GM12878 (cell line): ENCODE data around the gene NUP54. TPM values are rescaled to one million over a fixed set of nuclear protein-coding genes. Genes with fewer than 3 reads are reported as not detected.

Experiments used
- ATAC-seq: fragments of 200-7000 bp; cut with Tn5 transposase; 3 replicates; pipeline ENCODE4 v1.9.1; 2020; ENCODE audit warnings: mild to moderate bottlenecking, moderate library complexity
- BruUV-seq: library from RNA; stranded (reverse); fragments of 400-500 nt; replicated peaks from 2 replicates; lab custom pipeline; 2021; lab: Mats Ljungman, UMichigan
- CTCF ChIA-PET: fragments of 300-600 bp; sonication (Branson Sonifier 250); formaldehyde crosslinking; extraction: SDS; loops from one replicate; lab custom pipeline; 2021; ENCODE audit warnings: inconsistent platforms; lab: Yijun Ruan, JAX
- POLR2A ChIA-PET: fragments of 350-600 bp; formaldehyde crosslinking; extraction: SDS; loops from one replicate; lab custom pipeline; 2021; ENCODE audit warnings: inconsistent platforms; lab: Charles Lee
- RAD21 ChIA-PET: fragments of 300-600 bp; sonication (Branson Sonifier 250); formaldehyde crosslinking; loops from one replicate; lab custom pipeline; 2023; ENCODE audit warnings: antibody characterized with exemption; ENCODE audit not compliant: unreplicated experiment; lab: Charles Lee
- SMC1A ChIA-PET: fragments of 300-600 bp; sonication (Branson Sonifier 250); formaldehyde crosslinking; loops from one replicate; lab custom pipeline; 2023; ENCODE audit not compliant: unreplicated experiment, uncharacterized antibody; lab: Charles Lee
- DNase-seq: peaks from one replicate; pipeline ENCODE4 v3.0.0-alpha.2; 2011; ENCODE audit warnings: low read depth, low spot score
- FAIRE-seq: peaks from 3 replicates; lab custom pipeline; 2011; peaks lifted over from hg19 to GRCh38; lab: Jason Lieb, UNC
- H2AFZ ChIP-seq: 2 replicates; pipeline ENCODE4 v1.6.0; 2011; ENCODE audit warnings: low read depth, low read length, control low read depth; ENCODE audit not compliant: control insufficient read depth
- H3K27ac ChIP-seq: 2 replicates; pipeline ENCODE4 v1.5.1; 2011; ENCODE audit warnings: control low read depth; ENCODE audit not compliant: control insufficient read depth, insufficient read depth
- H3K27me3 ChIP-seq, 2 experiments: replicated peaks in 1 of 2; 2 replicates each; pipeline versions ENCODE4 v1.6.0 to v1.6.1; 2011; ENCODE audit warnings: low read length in 1 of 2; ENCODE audit not compliant: control insufficient read depth in 2 of 2, insufficient read depth in 2 of 2
- H3K36me3 ChIP-seq, 2 experiments: 2 replicates each; pipeline ENCODE4 v1.5.1; 2011; ENCODE audit warnings: low read length in 1 of 2; ENCODE audit not compliant: control insufficient read depth in 2 of 2, insufficient read depth in 2 of 2
- H3K4me1 ChIP-seq: 2 replicates; pipeline ENCODE4 v1.6.1; 2011; ENCODE audit warnings: mild to moderate bottlenecking, low read length, moderate library complexity, mixed read lengths; ENCODE audit not compliant: control insufficient read depth, insufficient read depth
- H3K4me2 ChIP-seq: 2 replicates; pipeline ENCODE4 v1.6.0; 2011; ENCODE audit warnings: control low read depth; ENCODE audit not compliant: control insufficient read depth, insufficient read depth
- H3K4me3 ChIP-seq: fragments of 200-600 bp; sonication (generic); 2 replicates; pipeline ENCODE4 v1.5.1; 2016
- H3K79me2 ChIP-seq: 2 replicates; pipeline ENCODE4 v1.6.0; 2011; ENCODE audit warnings: low read length; ENCODE audit not compliant: control insufficient read depth, insufficient read depth
- H3K9ac ChIP-seq: 2 replicates; pipeline ENCODE4 v1.8.0; 2011; ENCODE audit warnings: low read length, control low read depth, mixed read lengths; ENCODE audit not compliant: control insufficient read depth, insufficient read depth
- H3K9me3 ChIP-seq: replicated peaks from 3 replicates; pipeline ENCODE4 v1.5.1; 2011; ENCODE audit warnings: mild to moderate bottlenecking, low read length; ENCODE audit not compliant: control insufficient read depth, insufficient read depth
- H4K20me1 ChIP-seq: 2 replicates; pipeline ENCODE4 v1.6.0; 2011; ENCODE audit not compliant: control insufficient read depth, insufficient read depth
- BACH1 ChIP-seq: fragments of 450-650 bp; IDR thresholded peaks from 2 replicates; pipeline ENCODE4 v1.6.1; 2017; ENCODE audit warnings: mild to moderate bottlenecking, borderline replicate concordance
- BCL3 ChIP-seq: IDR thresholded peaks from 2 replicates; pipeline ENCODE4 v1.6.1; 2011; ENCODE audit warnings: borderline replicate concordance, low read depth, mild to moderate bottlenecking, moderate library complexity, low read length; ENCODE audit not compliant: insufficient read depth, poor library complexity, severe bottlenecking
- CREB1 ChIP-seq: IDR thresholded peaks from 2 replicates; pipeline ENCODE4 v1.6.1; 2012; ENCODE audit warnings: low read depth, mild to moderate bottlenecking, inconsistent platforms
- E2F4 ChIP-seq: IDR thresholded peaks from 2 replicates; pipeline ENCODE4 v1.6.1; 2012; ENCODE audit warnings: low read depth, low read length, improper control_type of control experiment
- EZH2 ChIP-seq: IDR thresholded peaks from 2 replicates; pipeline ENCODE4 v1.6.1; 2012; ENCODE audit warnings: low read depth, mild to moderate bottlenecking, control low read depth, inconsistent platforms, low read length, borderline replicate concordance; ENCODE audit not compliant: control insufficient read depth
- IRF5 ChIP-seq: fragments of 450-650 bp; IDR thresholded peaks from 2 replicates; pipeline ENCODE4 v1.6.1; 2017; ENCODE audit warnings: borderline replicate concordance
- MEF2A ChIP-seq: IDR thresholded peaks from 2 replicates; pipeline ENCODE4 v1.6.1; 2011; ENCODE audit warnings: low read depth, mild to moderate bottlenecking, low read length, moderate library complexity; ENCODE audit not compliant: insufficient read depth
- PML ChIP-seq: IDR thresholded peaks from 2 replicates; pipeline ENCODE4 v1.6.1; 2012; ENCODE audit warnings: low read length, inconsistent platforms
- POU2F2 ChIP-seq: IDR thresholded peaks from 3 replicates; pipeline ENCODE4 v1.6.1; 2011; ENCODE audit warnings: low read depth, mild to moderate bottlenecking, low read length, borderline replicate concordance
- SKIL ChIP-seq: fragments of 450-650 bp; IDR thresholded peaks from 2 replicates; pipeline ENCODE4 v1.6.1; 2017; ENCODE audit warnings: mild to moderate bottlenecking, low read depth, inconsistent platforms; ENCODE audit not compliant: poor library complexity, severe bottlenecking
- SPI1 ChIP-seq: IDR thresholded peaks from 2 replicates; pipeline ENCODE4 v1.6.1; 2011; ENCODE audit warnings: low read depth, mild to moderate bottlenecking, low read length, moderate library complexity, borderline replicate concordance; ENCODE audit not compliant: insufficient read depth
- TCF7 ChIP-seq: IDR thresholded peaks from 2 replicates; pipeline ENCODE4 v1.6.1; 2014; ENCODE audit warnings: antibody characterized with exemption, borderline replicate concordance
- WRNIP1 ChIP-seq: IDR thresholded peaks from 2 replicates; pipeline ENCODE4 v1.6.1; 2011; ENCODE audit warnings: low read depth, low read length, improper control_type of control experiment, borderline replicate concordance
- WGBS: methylation state at CpG from one replicate; pipeline ENCODE4 v1.1.6; 2016; ENCODE audit warnings: low lambda C conversion rate; ENCODE audit not compliant: insufficient replicate concordance, insufficient coverage; ENCODE audit errors: missing lambda C conversion rate; 5-methylcytosine and 5-hydroxymethylcytosine counted together
- in situ Hi-C: fragments of 300-500 bp; cut with MboI; formaldehyde crosslinking; loops from 9 replicates; pipeline ENCODE4 v1.14.3; 2018; ENCODE audit warnings: mixed read lengths
- intact Hi-C: fragments of 100-400 bp; cut with micrococcal nuclease; formaldehyde crosslinking; loops from one replicate; pipeline ENCODE4 v1.14.2; 2022; ENCODE audit not compliant: unreplicated experiment
- polyA plus RNA-seq, 11 experiments: library from polyadenylated mRNA; depleted of rRNA in 4 of 11; unstranded in 6 of 11; stranded (reverse) in 5 of 11; fragments of >200 nt; fragmentation: Nextera tagmentation in 4 of 11; fragmentation: Illumina TruSeq in 1 of 11; extraction: Ambion mirVana in 4 of 11; extraction: Trizol in 1 of 11; gene quantifications; 1 replicate in 1 of 11; 2 replicates in 10 of 11; pipeline versions ENCODE4 v1.2.1 to v1.2.3, GENCODE V29; 2011 to 2016; ENCODE audit warnings: inconsistent platforms in 2 of 11, missing spikeins in 2 of 11, low read depth in 1 of 11
- total RNA-seq, 4 experiments: library from RNA; depleted of rRNA in 3 of 4; stranded (reverse); fragments of >200 nt in 3 of 4; fragmentation: Illumina TruSeq in 1 of 4; extraction: Trizol in 1 of 4; gene quantifications; 2 replicates each; pipeline versions ENCODE4 v1.2.1 to v1.2.3, GENCODE V29; 2013 to 2021

The NUP54 gene
- total and polyA plus RNA-seq, 10 of the 15 experiments (the other 5 are each of a cell fraction or from before 2014, with no cell fraction given) = 17.5 to 69.0 (median 42.3) TPM

- SMC1A ChIA-PET = interaction anchor here (0.7 to 5.2 kb wide), 5 partner anchors 12 to 382 kb away, joined by 3 to 25 read pairs (median 3); no protein-coding TSS in a partner anchor
- H3K4me1 ChIP-seq = no peaks in the 10 kb centered on the region
- no peak for DNase-seq
- peaks cover 0 to 2% of the 10 kb centered on the region in 2 experiments; a peak in 1 of 4 replicates for H3K27me3 ChIP-seq
- in situ Hi-C loops (no loop called here), intact Hi-C loops (loop anchor here (5.0 kb wide), 1 partner anchor 171 kb away; no protein-coding TSS in a partner anchor)
- no peak for FAIRE-seq
- no peaks in the 10 kb centered on the region for H3K79me2 ChIP-seq
- no TSS peak for BruUV-seq
- peaks cover 2% of the 10 kb centered on the region; the same call in 1 of the 2 replicates for H4K20me1 ChIP-seq
- H2AFZ ChIP-seq = no peak overlapping the region
- no peak for ATAC-seq
- RAD21 ChIA-PET = no interaction called here
- H3K9ac ChIP-seq = no peak overlapping the region
- H3K4me3 ChIP-seq = no peak overlapping the region
- no peaks in the 10 kb centered on the region for H3K9me3 ChIP-seq
- WGBS = 62% methylated on average over 3 of the region's 3 CpGs
- H3K4me2 ChIP-seq = no peak overlapping the region
- POLR2A ChIA-PET = no interaction called here
- H3K27ac ChIP-seq = no peak overlapping the region
- no peaks in the 10 kb centered on the region for H3K36me3 ChIP-seq
- CTCF ChIA-PET = interaction anchor here (1.0 to 5.5 kb wide), 4 partner anchors 18 to 167 kb away, joined by 3 to 43 read pairs (median 3); no protein-coding TSS in a partner anchor
- TF ChIP-seq IRF5 (no peak), EZH2 (no peak), BACH1 (no peak), PML (no peak), SKIL (no peak), TCF7 (no peak), POU2F2 (no peak), MEF2A (no peak), BCL3 (no peak), E2F4 (no peak), WRNIP1 (no peak), SPI1 (no peak), CREB1 (no peak)
Observed at GRCh38 chr4:76083386-76083988, 64.7 kb downstream of the NUP54 start.
